Activated CD8-positive, alpha-beta memory T cell treated with anti-CD3 and anti-CD28 coated beads for 24 hours (primary cell): ENCODE data around the gene QSOX2.

Source experiments
- DNase-seq: peaks from one replicate; pipeline ENCODE4 v3.0.0-alpha.2; 2020

Gene QSOX2

GRCh38 chr9:136186386-136186785, 59.2 kb downstream of the QSOX2 start:
- DNase-seq = no peak

- no peak for DNase-seq
Observed at GRCh38 chr9:136185596-136186366, 59.8 kb downstream of the QSOX2 start.

GRCh38 chr9:136185066-136185465, 60.5 kb downstream of the QSOX2 start:
- DNase-seq = no peak

GRCh38 chr9:136182850-136183422, 62.7 kb downstream of the QSOX2 start:
- DNase-seq = no peak

GRCh38 chr9:136182420-136182787, 63.2 kb downstream of the QSOX2 start:
- DNase-seq = no peak

- DNase-seq = no peak
Observed at GRCh38 chr9:136181784-136182419, 63.7 kb downstream of the QSOX2 start.

GRCh38 chr9:136180586-136180985, 65.0 kb downstream of the QSOX2 start:
- DNase-seq = no peak

- DNase-seq = no peak
Observed at GRCh38 chr9:136179761-136180160, 65.9 kb downstream of the QSOX2 start.

- DNase-seq = no peak
Observed at GRCh38 chr9:136179101-136179616, 66.5 kb downstream of the QSOX2 start.

GRCh38 chr9:136178773-136179075, 66.9 kb downstream of the QSOX2 start:
- no peak for DNase-seq

GRCh38 chr9:136178061-136178772, 67.4 kb downstream of the QSOX2 start:
- DNase-seq = no peak

- no peak for DNase-seq
Observed at GRCh38 chr9:136177224-136177623, 68.4 kb downstream of the QSOX2 start.

- no peak for DNase-seq
Observed at GRCh38 chr9:136175616-136176197, 69.9 kb downstream of the QSOX2 start.

- DNase-seq = no peak
Observed at GRCh38 chr9:136174779-136175615, 70.6 kb downstream of the QSOX2 start.

- DNase-seq = no peak
Observed at GRCh38 chr9:136173648-136174290, 71.8 kb downstream of the QSOX2 start.

GRCh38 chr9:136172412-136173079, 73.1 kb downstream of the QSOX2 start:
- no peak for DNase-seq

GRCh38 chr9:136171801-136172411, 73.7 kb downstream of the QSOX2 start:
- no peak for DNase-seq

- DNase-seq = no peak
Observed at GRCh38 chr9:136171009-136171800, 74.4 kb downstream of the QSOX2 start.

GRCh38 chr9:136170006-136170901, 75.4 kb downstream of the QSOX2 start:
- peak; percentile 80 for DNase-seq
